Inflammatory macrophage treated with lipopolysaccharide for 4 hours (primary cell): ENCODE measurements around the gene TLR7.
A peak's percentile ranks its signal among the peaks of the same experiment; 100 is the strongest.

Experiments used
- DNase-seq: peaks from one replicate; pipeline ENCODE4 v3.0.0-alpha.2; 2020

TLR7 gene

GRCh38 chrX:12891915-12892506 lies 25.1 kb downstream of the TLR7 start:
- DNase-seq: no peak

- peak; percentile 72 for DNase-seq
Observed at GRCh38 chrX:12892716-12893115, 25.8 kb downstream of the TLR7 start.

- DNase-seq: peak; percentile 57
Observed at GRCh38 chrX:12894074-12895030, 27.5 kb downstream of the TLR7 start.

GRCh38 chrX:12895866-12896265 lies 29.0 kb downstream of the TLR7 start:
- DNase-seq: peak; percentile 14

- peak; percentile 71 for DNase-seq
Observed at GRCh38 chrX:12896935-12897334, 30.1 kb downstream of the TLR7 start.

- no peak for DNase-seq
Observed at GRCh38 chrX:12898073-12898472, 31.2 kb downstream of the TLR7 start.

GRCh38 chrX:12899506-12899905 lies 32.6 kb downstream of the TLR7 start:
- no peak for DNase-seq

- DNase-seq: peak; percentile 45
Observed at GRCh38 chrX:12901486-12901885, 34.6 kb downstream of the TLR7 start.

- peak; percentile 89 for DNase-seq
Observed at GRCh38 chrX:12903646-12904045, 36.8 kb downstream of the TLR7 start.

- peak; percentile 74 for DNase-seq
Observed at GRCh38 chrX:12906046-12906761, 39.3 kb downstream of the TLR7 start, which contains the start of gene TLR8. TSS of gene TLR8 (plus strand) at chrX:12906620. CDS start at chrX:12906707, 87 bp downstream.

GRCh38 chrX:12910423-12911121 lies 43.7 kb downstream of the TLR7 start:
- DNase-seq: peak; percentile 74

- DNase-seq: no peak
Observed at GRCh38 chrX:12911122-12911470, 44.2 kb downstream of the TLR7 start.

- DNase-seq: no peak
Observed at GRCh38 chrX:12912791-12913482, 46.1 kb downstream of the TLR7 start.

- DNase-seq: no peak
Observed at GRCh38 chrX:12917753-12918152, 50.9 kb downstream of the TLR7 start.

GRCh38 chrX:12919051-12919450 lies 52.2 kb downstream of the TLR7 start:
- peak; percentile 62 for DNase-seq

- no peak for DNase-seq
Observed at GRCh38 chrX:12919620-12920019, 52.7 kb downstream of the TLR7 start.

GRCh38 chrX:12920990-12921389 lies 54.1 kb downstream of the TLR7 start:
- no peak for DNase-seq

GRCh38 chrX:12921886-12922598 lies 55.2 kb downstream of the TLR7 start:
- DNase-seq: no peak

- DNase-seq: no peak
Observed at GRCh38 chrX:12922599-12922919, 55.7 kb downstream of the TLR7 start.

GRCh38 chrX:12929701-12930100 lies 62.8 kb downstream of the TLR7 start:
- peak; percentile 69 for DNase-seq

- no peak for DNase-seq
Observed at GRCh38 chrX:12930150-12930549, 63.3 kb downstream of the TLR7 start.

- no peak for DNase-seq
Observed at GRCh38 chrX:12932244-12932643, 65.4 kb downstream of the TLR7 start.
